Measurements from ENCODE around the gene CDKL1.

The CDKL1 gene

DNA sequence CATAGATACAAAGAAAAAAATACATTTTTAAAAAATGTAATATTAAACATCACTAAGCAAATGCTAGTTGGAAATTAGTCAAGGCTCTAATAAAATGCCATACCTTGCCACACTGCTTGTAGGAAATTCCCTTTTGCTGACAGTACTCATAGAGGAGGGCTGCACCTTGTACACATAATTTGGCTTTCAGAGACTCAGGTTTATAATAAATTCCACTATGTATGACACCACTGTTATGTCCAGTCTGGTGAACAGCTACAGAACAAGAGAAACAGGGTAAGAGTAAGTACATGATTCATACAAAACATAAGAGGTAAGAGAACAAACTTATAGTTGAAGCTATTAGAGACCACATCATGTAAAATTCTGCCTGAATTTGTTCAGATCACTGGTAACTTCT lies 94.8 kb downstream of the CDKL1 start:
- H3K9me3 Mint-ChIP-seq: no peaks in the 10 kb centered on the region
- H3K27ac Mint-ChIP-seq: no peak overlapping the region
- H3K4me1 Mint-ChIP-seq (ENCODE audit: low read depth in 2 of 2): peaks cover 0 to 4% of the 10 kb centered on the region in 2 donors
- no peak overlapping the region for H3K4me3 Mint-ChIP-seq
- ATAC-seq (replicated peaks) (no peak), DNase-seq (no peak)
- no peaks in the 10 kb centered on the region for H3K36me3 Mint-ChIP-seq (ENCODE audit: insufficient read depth)
- H3K27me3 Mint-ChIP-seq: no peaks in the 10 kb centered on the region

DNA sequence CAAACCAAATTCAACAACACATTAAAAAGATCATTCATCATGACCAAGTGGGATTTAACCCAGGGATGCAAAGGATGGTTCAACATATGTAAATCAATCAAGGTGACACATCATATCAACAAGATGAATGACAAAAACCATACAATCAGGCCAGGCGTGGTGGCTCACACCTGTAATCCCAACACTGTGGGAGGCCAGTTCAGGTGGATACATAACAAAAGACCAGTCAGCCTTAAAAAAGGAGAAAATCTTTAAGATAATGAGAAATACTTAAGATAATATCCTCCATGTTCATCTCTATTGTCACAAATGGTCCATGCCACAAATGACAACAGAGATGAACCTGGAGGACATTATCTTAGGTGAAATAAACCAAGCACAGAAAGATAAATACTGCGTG lies 97.1 kb downstream of the CDKL1 start:
- ATAC-seq (replicated peaks) (no peak), DNase-seq (no peak)
- no peaks in the 10 kb centered on the region for H3K27me3 Mint-ChIP-seq
- no peak overlapping the region for H3K27ac Mint-ChIP-seq
- H3K9me3 Mint-ChIP-seq: no peaks in the 10 kb centered on the region
- H3K4me1 Mint-ChIP-seq (ENCODE audit: low read depth in 2 of 2): peaks cover 0 to 4% of the 10 kb centered on the region in 2 donors
- H3K36me3 Mint-ChIP-seq (ENCODE audit: insufficient read depth): no peaks in the 10 kb centered on the region
- H3K4me3 Mint-ChIP-seq: no peak overlapping the region

DNA sequence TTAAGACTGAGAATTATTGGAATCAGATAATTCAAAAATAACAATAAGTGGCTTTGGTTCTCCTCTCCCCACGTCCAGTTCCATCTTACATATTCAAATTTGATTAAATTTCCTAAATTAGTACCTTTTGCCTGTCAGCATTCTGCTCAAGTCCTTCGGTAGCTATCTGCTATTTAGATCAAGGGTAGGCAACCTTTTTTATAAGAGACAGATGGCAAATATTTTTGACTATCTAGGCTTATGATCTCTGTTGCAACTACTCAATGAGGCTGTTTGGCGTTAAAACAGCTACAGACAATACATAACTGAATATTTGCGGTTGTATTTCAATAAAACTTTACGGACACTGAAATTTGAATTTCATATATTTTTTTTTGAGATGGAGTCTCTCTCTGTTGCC lies 106.4 kb downstream of the CDKL1 start:
- H3K9me3 Mint-ChIP-seq: no peaks in the 10 kb centered on the region
- ATAC-seq (replicated peaks) (no peak), DNase-seq (no peak)
- no peaks in the 10 kb centered on the region for H3K36me3 Mint-ChIP-seq (ENCODE audit: insufficient read depth)
- no peak overlapping the region for H3K27ac Mint-ChIP-seq
- no peaks in the 10 kb centered on the region for H3K27me3 Mint-ChIP-seq
- H3K4me1 Mint-ChIP-seq (ENCODE audit: low read depth in 2 of 2): no peaks in the 10 kb centered on the region
- no peak overlapping the region for H3K4me3 Mint-ChIP-seq

DNA sequence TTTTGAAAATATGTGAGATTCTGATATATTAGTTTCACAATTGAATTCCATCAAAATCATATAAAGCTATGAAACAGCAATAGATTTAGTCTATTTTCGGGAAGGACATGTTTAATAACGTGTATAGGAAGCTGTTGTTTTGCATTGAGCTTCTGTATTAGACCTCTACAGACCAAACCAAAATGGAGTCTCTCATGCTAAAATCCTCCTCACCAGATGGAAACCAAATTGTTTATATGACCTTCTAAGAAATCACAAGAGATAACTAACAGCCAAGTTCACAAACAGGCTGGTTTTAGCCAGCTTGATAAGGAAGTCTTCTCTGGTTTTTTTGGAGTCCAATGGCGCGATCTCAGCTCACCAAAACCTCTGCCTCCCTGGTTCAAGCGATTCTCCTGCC lies 108.5 kb downstream of the CDKL1 start:
- H3K27me3 Mint-ChIP-seq: no peaks in the 10 kb centered on the region
- H3K36me3 Mint-ChIP-seq (ENCODE audit: insufficient read depth): no peaks in the 10 kb centered on the region
- DNase-seq (no peak), ATAC-seq (replicated peaks) (no peak)
- no peak overlapping the region for H3K4me3 Mint-ChIP-seq
- H3K27ac Mint-ChIP-seq: no peak overlapping the region
- H3K4me1 Mint-ChIP-seq (ENCODE audit: low read depth in 2 of 2): no peaks in the 10 kb centered on the region
- no peaks in the 10 kb centered on the region for H3K9me3 Mint-ChIP-seq

DNA sequence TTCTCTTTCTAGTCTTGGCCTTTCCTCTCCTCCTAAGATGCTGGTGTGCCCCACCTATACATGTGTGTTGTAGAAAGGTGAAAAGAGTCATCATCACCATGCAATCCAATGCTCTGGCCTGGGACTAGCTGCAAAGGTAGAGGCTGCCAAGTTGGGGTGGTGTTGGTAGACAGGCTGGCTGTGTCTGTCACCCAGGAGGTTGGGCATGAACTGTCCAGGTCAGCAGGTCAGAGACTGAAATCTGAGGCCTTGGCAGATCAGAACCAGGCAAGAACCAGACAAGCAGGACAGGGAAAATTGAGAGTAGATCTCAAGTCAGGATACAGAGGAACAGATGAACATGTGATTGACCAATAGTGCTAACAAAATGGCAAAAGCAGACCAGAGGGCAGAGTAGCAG lies 110.8 kb downstream of the CDKL1 start:
- no peak overlapping the region for H3K4me3 Mint-ChIP-seq
- peaks cover 4% of the 10 kb centered on the region for H3K36me3 Mint-ChIP-seq (ENCODE audit: insufficient read depth)
- H3K4me1 Mint-ChIP-seq (ENCODE audit: low read depth in 2 of 2): no peaks in the 10 kb centered on the region
- no peaks in the 10 kb centered on the region for H3K9me3 Mint-ChIP-seq
- DNase-seq (no peak), ATAC-seq (replicated peaks) (no peak)
- H3K27me3 Mint-ChIP-seq: no peaks in the 10 kb centered on the region
- H3K27ac Mint-ChIP-seq: no peak overlapping the region
